NCI-H1417 treated with DMSO at 0.1 percent for 48 hours (cell line): ENCODE measurements around the gene ELOA.
"Not testable (repeated sequence)": the region's sequence is repeated elsewhere in the genome, so short reads cannot be mapped to it uniquely, and the experiment has no call there.

Experiments used
- DNase-seq: peaks from one replicate; lab custom pipeline; 2025; lab: John Stamatoyannopoulos, UW

ELOA gene

GRCh38 chr1:23743287-23744152, at the start of gene ELOA:
Gene ELOA, plus strand, starts transcription at chr1:23743471. Its CDS starts 33 bp downstream, at chr1:23743504.
- DNase-seq: no peak

- DNase-seq: no peak
These were observed 49.7 kb upstream of the ELOA start for GRCh38 chr1:23693599-23693998.

GRCh38 chr1:23694371-23694770, 48.9 kb upstream of the ELOA start:
- no peak for DNase-seq

- DNase-seq: no peak
These were observed 47.6 kb upstream of the ELOA start for GRCh38 chr1:23695667-23696066.

GRCh38 chr1:23696335-23696989, 46.8 kb upstream of the ELOA start:
- DNase-seq: no peak

GRCh38 chr1:23698466-23698865, 44.8 kb upstream of the ELOA start:
- no peak for DNase-seq

- no peak for DNase-seq
These were observed 43.7 kb upstream of the ELOA start for GRCh38 chr1:23699280-23700179.

- DNase-seq: no peak
These were observed 42.0 kb upstream of the ELOA start for GRCh38 chr1:23701310-23701709.

GRCh38 chr1:23701996-23702395, 41.3 kb upstream of the ELOA start:
- no peak for DNase-seq

- DNase-seq: no peak
These were observed 38.3 kb upstream of the ELOA start for GRCh38 chr1:23704834-23705495.

- DNase-seq: no peak
These were observed 34.0 kb upstream of the ELOA start for GRCh38 chr1:23709229-23709628.

GRCh38 chr1:23718482-23718881, 24.8 kb upstream of the ELOA start:
- DNase-seq: no peak

- no peak for DNase-seq
These were observed 24.0 kb upstream of the ELOA start for GRCh38 chr1:23719162-23719820.

- no peak for DNase-seq
These were observed 22.8 kb upstream of the ELOA start for GRCh38 chr1:23720256-23720995.

GRCh38 chr1:23722652-23723051, 20.6 kb upstream of the ELOA start:
- DNase-seq: no peak

GRCh38 chr1:23726686-23727085, 16.6 kb upstream of the ELOA start:
- no peak for DNase-seq

GRCh38 chr1:23727362-23727811, 15.9 kb upstream of the ELOA start:
- DNase-seq: no peak

GRCh38 chr1:23732363-23733224, 10.7 kb upstream of the ELOA start:
- DNase-seq: no peak

GRCh38 chr1:23733281-23733680, 10.0 kb upstream of the ELOA start:
- not testable (repeated sequence) for DNase-seq
